ENCODE results near the gene GALNT18. TPM values are rescaled to one million over a fixed set of nuclear protein-coding genes. Genes with fewer than 3 reads are reported as not detected.

GALNT18 gene
- total and polyA plus RNA-seq, 3 experiments from 2014 or later = 1.3 TPM; not detected in 1

- H3K9me3 Mint-ChIP-seq = peaks cover 0 to 2% (median 0%) of the 10 kb centered on the region in 5 donors
- H3K27ac Mint-ChIP-seq = peak overlapping the region; percentile 13 to 93 (median 81)
- H3K4me1 Mint-ChIP-seq = peaks cover 19 to 32% (median 29%) of the 10 kb centered on the region in 3 donors
- no peaks in the 10 kb centered on the region for H3K36me3 ChIP-seq (ENCODE audit: insufficient read depth, low read length)
- DNase-seq = peak; percentile 9 to 64 (median 26)
- H3K27me3 ChIP-seq (ENCODE audit: insufficient read depth, low read length, poor library complexity, severe bottlenecking) = no peaks in the 10 kb centered on the region
- H3K9me3 ChIP-seq (ENCODE audit: low read length) = no peaks in the 10 kb centered on the region
- no peaks in the 10 kb centered on the region for H3K27me3 Mint-ChIP-seq
- peaks cover 0 to 1% (median 0%) of the 10 kb centered on the region in 3 donors for H3K36me3 Mint-ChIP-seq
- POLR2A ChIA-PET = no interaction called here
- CTCF ChIA-PET = no interaction called here
- H3K4me3 ChIP-seq (ENCODE audit: low read length) = no peak overlapping the region
- peaks cover 13% of the 10 kb centered on the region for H3K4me1 ChIP-seq (ENCODE audit: insufficient read depth, low read length)
- peak overlapping the region in 5 of 7 donors; percentile 4 to 73 (median 42) for H3K4me3 Mint-ChIP-seq
- peak overlapping the region; percentile 32 for H3K27ac ChIP-seq (ENCODE audit: low read depth, low read length)
Observed at GRCh38 chr11:11243590-11244469, 378.0 kb downstream of the GALNT18 start.

- Histone ChIP-seq H3K4me1 (ENCODE audit: insufficient read depth, low read length) (peaks cover 13% of the 10 kb centered on the region), H3K27me3 (ENCODE audit: insufficient read depth, low read length, poor library complexity, severe bottlenecking) (no peaks in the 10 kb centered on the region), H3K36me3 (ENCODE audit: insufficient read depth, low read length) (no peaks in the 10 kb centered on the region), H3K9me3 (ENCODE audit: low read length) (no peaks in the 10 kb centered on the region), H3K27ac (ENCODE audit: low read depth, low read length) (peak overlapping the region; percentile 32), H3K4me3 (ENCODE audit: low read length) (no peak overlapping the region)
- POLR2A ChIA-PET = no interaction called here
- Mint-ChIP-seq H3K27me3 (no peaks in the 10 kb centered on the region), H3K9me3 (peaks cover 0 to 2% (median 0%) of the 10 kb centered on the region in 5 donors), H3K36me3 (peaks cover 0 to 1% (median 0%) of the 10 kb centered on the region in 3 donors), H3K4me3 (peak overlapping the region in 4 of 7 donors; percentile 18 to 45 (median 38)), H3K4me1 (peaks cover 19 to 32% (median 29%) of the 10 kb centered on the region in 3 donors), H3K27ac (peak overlapping the region in 7 of 8 donors; percentile 44 to 93 (median 66))
- no peak for DNase-seq
- CTCF ChIA-PET = no interaction called here
Observed at GRCh38 chr11:11243209-11243589, 378.6 kb downstream of the GALNT18 start.

- CTCF ChIA-PET = no interaction called here
- H3K27ac ChIP-seq (ENCODE audit: low read depth, low read length) = no peak overlapping the region
- peak overlapping the region in 2 of 8 donors; percentile 1 to 12 for H3K27ac Mint-ChIP-seq
- no peaks in the 10 kb centered on the region for H3K27me3 ChIP-seq (ENCODE audit: insufficient read depth, low read length, poor library complexity, severe bottlenecking)
- no peaks in the 10 kb centered on the region for H3K9me3 Mint-ChIP-seq
- H3K36me3 ChIP-seq (ENCODE audit: insufficient read depth, low read length) = no peaks in the 10 kb centered on the region
- peaks cover 13% of the 10 kb centered on the region for H3K4me1 ChIP-seq (ENCODE audit: insufficient read depth, low read length)
- H3K9me3 ChIP-seq (ENCODE audit: low read length) = no peaks in the 10 kb centered on the region
- POLR2A ChIA-PET = no interaction called here
- no peak for DNase-seq
- no peaks in the 10 kb centered on the region for H3K27me3 Mint-ChIP-seq
- peaks cover 0 to 1% (median 0%) of the 10 kb centered on the region in 3 donors for H3K36me3 Mint-ChIP-seq
- no peak overlapping the region for H3K4me3 ChIP-seq (ENCODE audit: low read length)
- H3K4me3 Mint-ChIP-seq = no peak overlapping the region
- H3K4me1 Mint-ChIP-seq = peaks cover 17 to 32% (median 29%) of the 10 kb centered on the region in 3 donors
Observed at GRCh38 chr11:11241284-11241683, 380.5 kb downstream of the GALNT18 start.

- POLR2A ChIA-PET = no interaction called here
- Mint-ChIP-seq H3K4me1 (peaks cover 17 to 32% (median 29%) of the 10 kb centered on the region in 3 donors), H3K27me3 (no peaks in the 10 kb centered on the region), H3K27ac (peak overlapping the region in 1 of 8 donors; percentile 50), H3K4me3 (no peak overlapping the region), H3K9me3 (no peaks in the 10 kb centered on the region), H3K36me3 (peaks cover 0 to 1% (median 0%) of the 10 kb centered on the region in 3 donors)
- Histone ChIP-seq H3K27ac (ENCODE audit: low read depth, low read length) (no peak overlapping the region), H3K27me3 (ENCODE audit: insufficient read depth, low read length, poor library complexity, severe bottlenecking) (no peaks in the 10 kb centered on the region), H3K9me3 (ENCODE audit: low read length) (no peaks in the 10 kb centered on the region), H3K4me1 (ENCODE audit: insufficient read depth, low read length) (peaks cover 13% of the 10 kb centered on the region), H3K36me3 (ENCODE audit: insufficient read depth, low read length) (no peaks in the 10 kb centered on the region), H3K4me3 (ENCODE audit: low read length) (no peak overlapping the region)
- no peak for DNase-seq
- CTCF ChIA-PET = no interaction called here
Observed at GRCh38 chr11:11239959-11240358, 381.8 kb downstream of the GALNT18 start.

GRCh38 chr11:11237070-11237832 is 384.6 kb downstream of the GALNT18 start:
- Histone ChIP-seq H3K27me3 (ENCODE audit: insufficient read depth, low read length, poor library complexity, severe bottlenecking) (no peaks in the 10 kb centered on the region), H3K36me3 (ENCODE audit: insufficient read depth, low read length) (no peaks in the 10 kb centered on the region), H3K4me1 (ENCODE audit: insufficient read depth, low read length) (no peaks in the 10 kb centered on the region), H3K4me3 (ENCODE audit: low read length) (no peak overlapping the region), H3K27ac (ENCODE audit: low read depth, low read length) (no peak overlapping the region), H3K9me3 (ENCODE audit: low read length) (no peaks in the 10 kb centered on the region)
- Mint-ChIP-seq H3K27me3 (peaks cover 0 to 9% of the 10 kb centered on the region in 2 donors), H3K4me3 (no peak overlapping the region), H3K9me3 (no peaks in the 10 kb centered on the region), H3K36me3 (peaks cover 0 to 1% (median 0%) of the 10 kb centered on the region in 3 donors), H3K27ac (no peak overlapping the region), H3K4me1 (peaks cover 0 to 5% (median 4%) of the 10 kb centered on the region in 3 donors)
- CTCF ChIA-PET = no interaction called here
- no peak for DNase-seq
- POLR2A ChIA-PET = no interaction called here

GRCh38 chr11:11236498-11237059 is 385.2 kb downstream of the GALNT18 start:
- H3K27ac ChIP-seq (ENCODE audit: low read depth, low read length) = no peak overlapping the region
- no peaks in the 10 kb centered on the region for H3K9me3 ChIP-seq (ENCODE audit: low read length)
- no peak overlapping the region for H3K4me3 ChIP-seq (ENCODE audit: low read length)
- Mint-ChIP-seq H3K27ac (peak overlapping the region in 1 of 8 donors; percentile 30), H3K4me1 (no peaks in the 10 kb centered on the region), H3K9me3 (no peaks in the 10 kb centered on the region), H3K36me3 (peaks cover 0 to 1% (median 0%) of the 10 kb centered on the region in 3 donors), H3K27me3 (peaks cover 3 to 9% of the 10 kb centered on the region in 2 donors), H3K4me3 (no peak overlapping the region)
- H3K36me3 ChIP-seq (ENCODE audit: insufficient read depth, low read length) = no peaks in the 10 kb centered on the region
- H3K4me1 ChIP-seq (ENCODE audit: insufficient read depth, low read length) = no peaks in the 10 kb centered on the region
- POLR2A ChIA-PET = no interaction called here
- DNase-seq = no peak
- CTCF ChIA-PET = no interaction called here
- H3K27me3 ChIP-seq (ENCODE audit: insufficient read depth, low read length, poor library complexity, severe bottlenecking) = no peaks in the 10 kb centered on the region

- POLR2A ChIA-PET = no interaction called here
- Mint-ChIP-seq H3K9me3 (no peaks in the 10 kb centered on the region), H3K4me3 (no peak overlapping the region), H3K36me3 (no peaks in the 10 kb centered on the region), H3K4me1 (no peaks in the 10 kb centered on the region), H3K27me3 (peaks cover 16 to 43% of the 10 kb centered on the region in 2 donors), H3K27ac (no peak overlapping the region)
- no peak overlapping the region for H3K27ac ChIP-seq (ENCODE audit: low read depth, low read length)
- H3K4me3 ChIP-seq (ENCODE audit: low read length) = no peak overlapping the region
- no peaks in the 10 kb centered on the region for H3K9me3 ChIP-seq (ENCODE audit: low read length)
- H3K4me1 ChIP-seq (ENCODE audit: insufficient read depth, low read length) = no peaks in the 10 kb centered on the region
- H3K36me3 ChIP-seq (ENCODE audit: insufficient read depth, low read length) = no peaks in the 10 kb centered on the region
- CTCF ChIA-PET = no interaction called here
- no peaks in the 10 kb centered on the region for H3K27me3 ChIP-seq (ENCODE audit: insufficient read depth, low read length, poor library complexity, severe bottlenecking)
- DNase-seq = no peak
Observed at GRCh38 chr11:11231763-11232162, 390.0 kb downstream of the GALNT18 start.
